ENCODE data around the gene YLPM1. TPM values are rescaled to one million over a fixed set of nuclear protein-coding genes. Genes with fewer than 3 reads are reported as not detected.

Gene YLPM1, protein sequence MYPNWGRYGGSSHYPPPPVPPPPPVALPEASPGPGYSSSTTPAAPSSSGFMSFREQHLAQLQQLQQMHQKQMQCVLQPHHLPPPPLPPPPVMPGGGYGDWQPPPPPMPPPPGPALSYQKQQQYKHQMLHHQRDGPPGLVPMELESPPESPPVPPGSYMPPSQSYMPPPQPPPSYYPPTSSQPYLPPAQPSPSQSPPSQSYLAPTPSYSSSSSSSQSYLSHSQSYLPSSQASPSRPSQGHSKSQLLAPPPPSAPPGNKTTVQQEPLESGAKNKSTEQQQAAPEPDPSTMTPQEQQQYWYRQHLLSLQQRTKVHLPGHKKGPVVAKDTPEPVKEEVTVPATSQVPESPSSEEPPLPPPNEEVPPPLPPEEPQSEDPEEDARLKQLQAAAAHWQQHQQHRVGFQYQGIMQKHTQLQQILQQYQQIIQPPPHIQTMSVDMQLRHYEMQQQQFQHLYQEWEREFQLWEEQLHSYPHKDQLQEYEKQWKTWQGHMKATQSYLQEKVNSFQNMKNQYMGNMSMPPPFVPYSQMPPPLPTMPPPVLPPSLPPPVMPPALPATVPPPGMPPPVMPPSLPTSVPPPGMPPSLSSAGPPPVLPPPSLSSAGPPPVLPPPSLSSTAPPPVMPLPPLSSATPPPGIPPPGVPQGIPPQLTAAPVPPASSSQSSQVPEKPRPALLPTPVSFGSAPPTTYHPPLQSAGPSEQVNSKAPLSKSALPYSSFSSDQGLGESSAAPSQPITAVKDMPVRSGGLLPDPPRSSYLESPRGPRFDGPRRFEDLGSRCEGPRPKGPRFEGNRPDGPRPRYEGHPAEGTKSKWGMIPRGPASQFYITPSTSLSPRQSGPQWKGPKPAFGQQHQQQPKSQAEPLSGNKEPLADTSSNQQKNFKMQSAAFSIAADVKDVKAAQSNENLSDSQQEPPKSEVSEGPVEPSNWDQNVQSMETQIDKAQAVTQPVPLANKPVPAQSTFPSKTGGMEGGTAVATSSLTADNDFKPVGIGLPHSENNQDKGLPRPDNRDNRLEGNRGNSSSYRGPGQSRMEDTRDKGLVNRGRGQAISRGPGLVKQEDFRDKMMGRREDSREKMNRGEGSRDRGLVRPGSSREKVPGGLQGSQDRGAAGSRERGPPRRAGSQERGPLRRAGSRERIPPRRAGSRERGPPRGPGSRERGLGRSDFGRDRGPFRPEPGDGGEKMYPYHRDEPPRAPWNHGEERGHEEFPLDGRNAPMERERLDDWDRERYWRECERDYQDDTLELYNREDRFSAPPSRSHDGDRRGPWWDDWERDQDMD (N-terminal part only)
- total RNA-seq, result 65.0 and 70.2 TPM in 2 replicates

DNA sequence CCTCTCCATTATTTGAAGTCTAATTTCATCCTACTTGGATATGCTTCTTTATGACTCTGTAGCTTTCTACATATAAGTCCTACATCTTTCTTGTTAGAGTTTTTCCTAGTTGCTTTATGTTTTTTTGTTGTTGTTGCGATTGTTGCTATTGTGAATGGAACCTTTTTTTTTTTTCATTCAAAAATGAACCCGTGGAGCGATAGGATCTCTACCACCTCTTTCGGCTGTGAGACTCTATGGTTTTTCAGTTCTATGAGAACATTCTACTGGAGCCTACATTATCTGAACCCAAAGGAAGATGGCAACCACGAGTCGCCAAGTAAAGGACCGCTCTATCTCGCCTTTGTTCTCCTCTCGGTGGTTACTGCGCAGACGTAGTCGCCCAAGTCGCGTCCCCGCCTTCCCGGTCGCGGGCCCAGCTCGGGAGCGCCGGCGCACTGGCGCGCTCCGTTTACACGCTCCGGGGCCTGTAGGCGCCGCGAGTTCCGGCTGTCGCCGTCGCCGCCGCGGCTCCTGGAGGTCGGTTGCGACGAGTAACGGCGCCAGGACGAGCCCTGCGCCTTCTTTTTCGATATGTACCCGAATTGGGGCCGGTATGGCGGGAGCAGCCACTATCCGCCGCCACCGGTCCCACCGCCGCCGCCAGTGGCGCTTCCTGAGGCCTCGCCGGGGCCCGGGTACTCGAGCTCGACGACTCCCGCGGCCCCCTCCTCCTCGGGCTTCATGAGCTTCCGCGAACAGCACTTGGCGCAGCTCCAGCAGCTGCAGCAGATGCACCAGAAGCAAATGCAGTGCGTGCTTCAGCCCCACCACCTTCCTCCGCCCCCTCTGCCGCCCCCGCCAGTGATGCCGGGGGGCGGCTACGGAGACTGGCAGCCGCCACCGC lies at the start of gene YLPM1:
Gene YLPM1 (plus strand): TSS at position 400 of the 886 bp plus-strand sequence. CDS start 174 bp downstream, at position 574.

DNA sequence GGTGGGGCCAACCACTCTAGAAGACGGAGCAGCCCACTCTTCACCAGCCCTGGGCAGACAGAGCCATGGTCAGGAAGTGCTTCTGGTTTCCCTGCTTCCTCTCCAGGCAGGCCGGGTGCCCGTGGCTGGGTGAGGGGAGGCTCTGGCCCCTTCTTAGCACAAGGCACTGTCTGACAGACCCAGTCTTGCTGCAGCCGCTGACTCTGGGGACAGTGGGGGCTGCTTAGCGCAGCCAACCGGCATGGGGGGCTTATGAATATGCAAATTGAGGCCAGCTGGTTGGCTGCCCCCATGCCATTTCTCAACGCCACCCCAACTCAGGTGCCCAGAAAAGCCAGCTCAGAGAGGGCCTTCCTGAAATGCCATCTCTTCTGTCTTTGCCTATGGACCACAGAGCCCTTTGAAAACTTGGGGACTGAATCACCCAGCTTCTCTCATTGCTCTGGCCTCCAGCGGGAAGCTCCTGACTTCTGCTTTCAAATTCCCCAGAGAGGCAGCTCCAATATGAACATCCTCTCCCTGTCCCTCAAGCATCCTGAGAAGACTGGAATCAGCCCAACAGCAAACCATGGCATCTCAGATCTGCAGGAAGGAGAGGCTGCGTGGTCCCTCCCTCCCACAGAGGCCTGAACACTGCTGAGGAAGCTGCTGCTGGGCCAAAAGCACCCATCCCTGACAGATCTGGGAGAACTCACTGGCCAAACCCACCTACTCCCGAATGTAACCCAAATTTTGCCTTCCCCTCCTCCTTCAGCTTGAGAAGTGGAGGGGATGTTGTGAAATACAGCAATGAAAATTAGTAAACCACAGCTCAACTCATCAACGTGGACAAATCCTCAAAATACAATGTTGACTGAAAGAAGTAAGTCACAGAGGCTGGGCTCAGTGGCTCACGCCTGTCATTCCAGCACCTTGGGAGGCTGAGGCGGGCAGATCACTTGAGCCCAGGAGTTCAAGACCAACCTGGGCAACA lies 113.1 kb downstream of the YLPM1 start, which contains the start of gene PROX2:
Gene PROX2 (minus strand): TSS at position 205 of the 973 bp plus-strand sequence. CDS start 12,311 bp downstream, outside the sequence.

DNA sequence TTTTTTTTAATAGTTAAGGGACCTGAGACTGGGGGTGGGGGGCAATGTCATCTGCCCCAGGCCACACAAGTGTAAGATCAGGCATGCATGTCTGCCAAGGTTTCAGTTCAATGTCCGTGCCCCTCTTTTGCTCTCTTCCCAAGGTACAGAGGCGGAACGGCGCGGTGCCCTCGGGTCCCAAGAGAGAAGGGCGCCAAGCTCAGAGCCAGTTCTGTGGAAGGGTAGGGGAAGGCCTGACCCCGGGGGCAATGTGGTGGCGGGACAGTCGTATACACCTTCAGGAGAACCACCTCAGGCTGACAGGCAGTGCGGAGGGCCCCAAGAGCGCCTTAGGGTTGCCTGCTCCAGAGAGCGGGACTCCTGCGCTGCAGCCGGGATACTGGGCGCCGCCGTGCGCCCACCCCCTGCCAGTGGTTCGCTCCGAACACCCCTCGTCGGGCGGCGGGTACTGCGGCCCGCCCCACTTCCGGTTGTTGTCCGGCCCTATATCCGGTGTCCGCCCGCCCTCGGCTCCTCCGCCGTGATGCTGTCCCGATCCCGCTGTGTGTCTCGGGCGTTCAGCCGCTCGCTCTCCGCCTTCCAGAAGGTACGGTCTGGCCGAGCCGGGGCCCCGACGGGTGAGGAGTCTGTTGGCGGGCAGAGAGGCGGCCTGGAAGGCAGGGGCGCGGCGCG lies 118.5 kb downstream of the YLPM1 start, which contains the start of gene DLST:
Gene DLST (plus strand): TSS at position 486 of the 672 bp plus-strand sequence. CDS start 38 bp downstream, at position 524.

Other genes starting within 250 kb of the YLPM1 start
- 165 and 256 TPM in 2 replicates for gene LTBP2, start 151.1 kb upstream of the YLPM1 start, total RNA-seq
- 44.9 and 48.0 TPM in 2 replicates for gene AREL1, start 50.2 kb upstream of the YLPM1 start, total RNA-seq
- 69.8 and 72.6 TPM in 2 replicates for gene FCF1, start 50.2 kb upstream of the YLPM1 start, total RNA-seq
- gene PROX2, start 112.8 kb downstream of the YLPM1 start, total RNA-seq, result not detected in 2 replicates
- 87.0 and 100 TPM in 2 replicates for gene DLST, start 118.6 kb downstream of the YLPM1 start, total RNA-seq
- gene RPS6KL1, start 159.9 kb downstream of the YLPM1 start, total RNA-seq, result 9.8 and 12.5 TPM in 2 replicates
- gene PGF, start 192.3 kb downstream of the YLPM1 start, total RNA-seq, result 296 and 384 TPM in 2 replicates
- gene EIF2B2, start 239.6 kb downstream of the YLPM1 start, total RNA-seq, result 154 and 181 TPM in 2 replicates